HG02938 (cell line): ENCODE data around the gene ZNF273.
"Not testable (repeated sequence)": the region's sequence is repeated elsewhere in the genome, so short reads cannot be mapped to it uniquely, and the experiment has no call there.

Experiments used
- ATAC-seq: cut with Tn5 transposase; IDR thresholded peaks from one replicate; pipeline ENCODE4 v1.9.1; 2021; ENCODE audit warnings: mild to moderate bottlenecking, moderate library complexity; ENCODE audit not compliant: unreplicated experiment

Gene ZNF273

GRCh38 chr7:64902806-64903721 is at the start of gene ZNF273:
Gene ZNF273, plus strand, starts transcription at chr7:64903273. Its CDS starts 45 bp downstream, at chr7:64903318.
- peak; percentile 99 for ATAC-seq

- ATAC-seq = no peak
Measured at GRCh38 chr7:64853679-64854078, 49.4 kb upstream of the ZNF273 start.

GRCh38 chr7:64854969-64855368 is 48.1 kb upstream of the ZNF273 start:
- ATAC-seq = no peak

GRCh38 chr7:64863021-64863420 is 40.1 kb upstream of the ZNF273 start:
- no peak for ATAC-seq

- ATAC-seq = not testable (repeated sequence)
Measured at GRCh38 chr7:64863530-64863929, 39.5 kb upstream of the ZNF273 start.

- no peak for ATAC-seq
Measured at GRCh38 chr7:64863969-64864368, 39.1 kb upstream of the ZNF273 start.

GRCh38 chr7:64867863-64868440 is 35.1 kb upstream of the ZNF273 start:
- no peak for ATAC-seq

GRCh38 chr7:64868499-64868898 is 34.6 kb upstream of the ZNF273 start:
- ATAC-seq = no peak

GRCh38 chr7:64869121-64869725 is 33.9 kb upstream of the ZNF273 start:
- ATAC-seq = no peak

- no peak for ATAC-seq
Measured at GRCh38 chr7:64869912-64870562, 33.0 kb upstream of the ZNF273 start.

GRCh38 chr7:64870656-64871055 is 32.4 kb upstream of the ZNF273 start:
- ATAC-seq = no peak

GRCh38 chr7:64871761-64872160 is 31.3 kb upstream of the ZNF273 start:
- no peak for ATAC-seq

- no peak for ATAC-seq
Measured at GRCh38 chr7:64872351-64873154, 30.5 kb upstream of the ZNF273 start.

- no peak for ATAC-seq
Measured at GRCh38 chr7:64873155-64873500, 29.9 kb upstream of the ZNF273 start.

GRCh38 chr7:64873517-64873916 is 29.6 kb upstream of the ZNF273 start:
- ATAC-seq = no peak

GRCh38 chr7:64874114-64874513 is 29.0 kb upstream of the ZNF273 start:
- no peak for ATAC-seq

- ATAC-seq = no peak
Measured at GRCh38 chr7:64874562-64875250, 28.4 kb upstream of the ZNF273 start.

- no peak for ATAC-seq
Measured at GRCh38 chr7:64875258-64875657, 27.8 kb upstream of the ZNF273 start.

- no peak for ATAC-seq
Measured at GRCh38 chr7:64875658-64876406, 27.2 kb upstream of the ZNF273 start.
